ENCODE measurements around the gene AKR1C1.

- no peak for TF ChIP-seq ZFX (IDR thresholded peaks at IDR 0.05; ENCODE audit: borderline replicate concordance)
- no peak for TF ChIP-seq CTCF (IDR thresholded peaks at IDR 0.05)
These were observed 49.4 kb downstream of the AKR1C1 start for GRCh38 chr10:5012595-5012994.
